ENCODE data around the gene TMEM187. TPM values are rescaled to one million over a fixed set of nuclear protein-coding genes. Genes with fewer than 3 reads are reported as not detected.

The TMEM187 gene
- total RNA-seq, 1 experiment from 2014 or later = 0.97 TPM

GRCh38 chrX:154010330-154011087, 38.0 kb downstream of the TMEM187 start:
- H3K4me1 ChIP-seq = no peaks in the 10 kb centered on the region
- no peak for DNase-seq
- no peak overlapping the region for H3K27ac ChIP-seq
- no peaks in the 10 kb centered on the region for H3K9me3 ChIP-seq (replicated peaks)
- no peak overlapping the region for H3K4me3 ChIP-seq
- no peaks in the 10 kb centered on the region for H3K27me3 ChIP-seq
- H3K36me3 ChIP-seq = no peaks in the 10 kb centered on the region

GRCh38 chrX:154011376-154012335, 39.1 kb downstream of the TMEM187 start:
- no peaks in the 10 kb centered on the region for H3K27me3 ChIP-seq
- H3K9me3 ChIP-seq (replicated peaks) = no peaks in the 10 kb centered on the region
- no peaks in the 10 kb centered on the region for H3K36me3 ChIP-seq
- no peak overlapping the region for H3K4me3 ChIP-seq
- H3K27ac ChIP-seq = no peak overlapping the region
- H3K4me1 ChIP-seq = no peaks in the 10 kb centered on the region
- no peak for DNase-seq

- no peak overlapping the region for H3K27ac ChIP-seq
- H3K4me3 ChIP-seq = no peak overlapping the region
- DNase-seq = no peak
Observed at GRCh38 chrX:154012336-154012991, 39.9 kb downstream of the TMEM187 start.

GRCh38 chrX:154013001-154013421, 40.5 kb downstream of the TMEM187 start:
- no peaks in the 10 kb centered on the region for H3K4me1 ChIP-seq
- no peaks in the 10 kb centered on the region for H3K36me3 ChIP-seq
- no peak for DNase-seq
- H3K4me3 ChIP-seq = no peak overlapping the region
- no peaks in the 10 kb centered on the region for H3K27me3 ChIP-seq
- H3K27ac ChIP-seq = no peak overlapping the region
- no peaks in the 10 kb centered on the region for H3K9me3 ChIP-seq (replicated peaks)

More at GRCh38 chrX:154012336-154012991, 39.9 kb downstream of the TMEM187 start:
- Histone ChIP-seq H3K27me3 (no peaks in the 10 kb centered on the region), H3K36me3 (no peaks in the 10 kb centered on the region), H3K4me1 (no peaks in the 10 kb centered on the region), H3K9me3 (replicated peaks) (no peaks in the 10 kb centered on the region)

- Histone ChIP-seq H3K4me3 (no peak overlapping the region), H3K36me3 (no peaks in the 10 kb centered on the region), H3K27me3 (no peaks in the 10 kb centered on the region), H3K27ac (no peak overlapping the region), H3K9me3 (replicated peaks) (no peaks in the 10 kb centered on the region), H3K4me1 (no peaks in the 10 kb centered on the region)
- DNase-seq = peak; percentile 28 to 56
Observed at GRCh38 chrX:154013614-154014360, 41.2 kb downstream of the TMEM187 start.

GRCh38 chrX:154014429-154015380, 42.2 kb downstream of the TMEM187 start:
- no peak for DNase-seq
- H3K36me3 ChIP-seq = no peaks in the 10 kb centered on the region
- no peaks in the 10 kb centered on the region for H3K9me3 ChIP-seq (replicated peaks)
- H3K4me1 ChIP-seq = no peaks in the 10 kb centered on the region
- no peak overlapping the region for H3K27ac ChIP-seq
- H3K4me3 ChIP-seq = no peak overlapping the region
- no peaks in the 10 kb centered on the region for H3K27me3 ChIP-seq

GRCh38 chrX:154015581-154016264, 43.2 kb downstream of the TMEM187 start:
- H3K9me3 ChIP-seq (replicated peaks) = no peaks in the 10 kb centered on the region
- peaks cover 3% of the 10 kb centered on the region; the same call in 1 of the 2 replicates for H3K4me1 ChIP-seq
- no peak overlapping the region for H3K27ac ChIP-seq
- no peaks in the 10 kb centered on the region for H3K27me3 ChIP-seq
- H3K36me3 ChIP-seq = no peaks in the 10 kb centered on the region
- no peak overlapping the region for H3K4me3 ChIP-seq
- no peak for DNase-seq

- Histone ChIP-seq H3K4me3 (no peak overlapping the region), H3K4me1 (peaks cover 3% of the 10 kb centered on the region; the same call in 1 of the 2 replicates), H3K27ac (no peak overlapping the region), H3K36me3 (no peaks in the 10 kb centered on the region), H3K9me3 (replicated peaks) (no peaks in the 10 kb centered on the region), H3K27me3 (no peaks in the 10 kb centered on the region)
- no peak for DNase-seq
Observed at GRCh38 chrX:154016366-154017076, 44.0 kb downstream of the TMEM187 start.

- H3K4me3 ChIP-seq = no peak overlapping the region
- no peak for DNase-seq
Observed at GRCh38 chrX:154017766-154018517, 45.4 kb downstream of the TMEM187 start.

GRCh38 chrX:154018518-154019060, 46.0 kb downstream of the TMEM187 start:
- no peaks in the 10 kb centered on the region for H3K27me3 ChIP-seq
- H3K4me3 ChIP-seq = peak overlapping the region; percentile 87
- H3K36me3 ChIP-seq = no peaks in the 10 kb centered on the region
- H3K4me1 ChIP-seq = peaks cover 3% of the 10 kb centered on the region; the same call in 1 of the 2 replicates
- DNase-seq = no peak
- H3K27ac ChIP-seq = peak overlapping the region; percentile 59; the same call in 1 of the 2 replicates
- no peaks in the 10 kb centered on the region for H3K9me3 ChIP-seq (replicated peaks)

More at GRCh38 chrX:154017766-154018517, 45.4 kb downstream of the TMEM187 start:
- Histone ChIP-seq H3K36me3 (no peaks in the 10 kb centered on the region), H3K27me3 (no peaks in the 10 kb centered on the region), H3K4me1 (peaks cover 3% of the 10 kb centered on the region; the same call in 1 of the 2 replicates), H3K9me3 (replicated peaks) (no peaks in the 10 kb centered on the region), H3K27ac (no peak overlapping the region)

GRCh38 chrX:154019061-154019621, 46.6 kb downstream of the TMEM187 start:
- no peaks in the 10 kb centered on the region for H3K27me3 ChIP-seq
- H3K27ac ChIP-seq = peak overlapping the region; percentile 59
- H3K9me3 ChIP-seq (replicated peaks) = no peaks in the 10 kb centered on the region
- peak; percentile 14 to 18 for DNase-seq
- H3K4me3 ChIP-seq = peak overlapping the region; percentile 87
- H3K4me1 ChIP-seq = peaks cover 3% of the 10 kb centered on the region; the same call in 1 of the 2 replicates
- no peaks in the 10 kb centered on the region for H3K36me3 ChIP-seq
